Endothelial cell of umbilical vein (primary cell): ENCODE data around the gene FMN2. TPM values are rescaled to one million over a fixed set of nuclear protein-coding genes. Genes with fewer than 3 reads are reported as not detected.

Experiments
- BruUV-seq: library from RNA; stranded (reverse); fragments of 400-500 nt; replicated peaks from 2 replicates; lab custom pipeline; 2021; lab: Mats Ljungman, UMichigan
- CTCF ChIA-PET: fragments of 300-600, 350-600 bp; sonication (Branson Sonifier 250); formaldehyde crosslinking; loops from one replicate; lab custom pipeline; 2021; ENCODE audit warnings: antibody characterized with exemption, inconsistent platforms; lab: Charles Lee
- POLR2A ChIA-PET: fragments of 300-600, 350-600 bp; sonication (Branson Sonifier 250); formaldehyde crosslinking; loops from one replicate; lab custom pipeline; 2021; ENCODE audit warnings: antibody characterized with exemption, inconsistent platforms; lab: Charles Lee
- DNase-seq: peaks from one replicate; pipeline ENCODE4 v3.0.0-alpha.2; 2011; ENCODE audit warnings: low read depth, low spot score
- FAIRE-seq: peaks from 2 replicates; lab custom pipeline; 2011; peaks lifted over from hg19 to GRCh38; lab: Jason Lieb, UNC
- H2AFZ ChIP-seq: 2 replicates; pipeline ENCODE4 v1.6.0; 2012; ENCODE audit warnings: low read depth, low read length, control low read depth, inconsistent platforms
- H3K27ac ChIP-seq: 2 replicates; pipeline ENCODE4 v1.5.1; 2011; ENCODE audit warnings: low read depth, mild to moderate bottlenecking, control low read depth, low read length, moderate library complexity; ENCODE audit not compliant: insufficient read depth
- H3K27me3 ChIP-seq, 2 experiments: 2 replicates each; pipeline versions ENCODE4 v1.6.0 to v1.6.1; 2011; ENCODE audit warnings: low read length in 2 of 2, mixed read lengths in 1 of 2; ENCODE audit not compliant: control insufficient read depth in 2 of 2, insufficient read depth in 2 of 2
- H3K36me3 ChIP-seq, 2 experiments: 2 replicates in 1 of 2; 3 replicates in 1 of 2; pipeline ENCODE4 v1.5.1; 2011; ENCODE audit warnings: low read length in 2 of 2, mild to moderate bottlenecking in 1 of 2, moderate library complexity in 1 of 2; ENCODE audit not compliant: control insufficient read depth in 2 of 2, insufficient read depth in 2 of 2; ENCODE audit errors: extremely low read depth in 1 of 2
- H3K4me1 ChIP-seq: 3 replicates; pipeline ENCODE4 v1.5.1; 2011; ENCODE audit warnings: mild to moderate bottlenecking, low read length; ENCODE audit not compliant: control insufficient read depth, insufficient read depth; ENCODE audit errors: extremely low read depth
- H3K4me2 ChIP-seq: 2 replicates; pipeline ENCODE4 v1.6.1; 2011; ENCODE audit warnings: low read length, control low read depth, mixed read lengths; ENCODE audit not compliant: insufficient read depth
- H3K4me3 ChIP-seq, 3 experiments: fragments of 200-600 bp in 1 of 3; sonication (generic), shearing (Covaris generic) in 1 of 3; replicated peaks in 1 of 3; 2 replicates each; pipeline ENCODE4 v1.5.1; 2011 to 2016; ENCODE audit warnings: control low read depth in 3 of 3, low read length in 3 of 3, mild to moderate bottlenecking in 2 of 3, inconsistent platforms in 1 of 3, low read depth in 1 of 3, moderate library complexity in 1 of 3; ENCODE audit not compliant: insufficient read depth in 1 of 3
- H3K79me2 ChIP-seq: 2 replicates; pipeline ENCODE4 v1.6.0; 2012; ENCODE audit warnings: low read length, inconsistent platforms; ENCODE audit not compliant: control insufficient read depth, insufficient read depth
- H3K9ac ChIP-seq: replicated peaks from 2 replicates; pipeline ENCODE3; 2011; ENCODE audit warnings: low read length, control low read depth; ENCODE audit not compliant: insufficient read depth; ENCODE audit errors: extremely low read depth
- H3K9me1 ChIP-seq: replicated peaks from 3 replicates; pipeline ENCODE4 v1.6.0; 2011; ENCODE audit warnings: mild to moderate bottlenecking, low read length; ENCODE audit not compliant: control insufficient read depth, insufficient read depth; ENCODE audit errors: extremely low read depth
- H3K9me3 ChIP-seq: replicated peaks from 2 replicates; pipeline ENCODE4 v1.5.1; 2012; ENCODE audit warnings: low read length, inconsistent platforms; ENCODE audit not compliant: control insufficient read depth, insufficient read depth
- H4K20me1 ChIP-seq: replicated peaks from 2 replicates; pipeline ENCODE3; 2011; ENCODE audit warnings: mild to moderate bottlenecking, low read length; ENCODE audit not compliant: control insufficient read depth, insufficient read depth; ENCODE audit errors: extremely low read depth
- CTCF ChIP-seq, 2 donors: IDR thresholded peaks; 1 replicate in 1 of 2; 2 replicates in 1 of 2; pipeline ENCODE4 v1.5.1; 2011; ENCODE audit warnings: low read length in 2 of 2, mild to moderate bottlenecking in 2 of 2, moderate library complexity in 2 of 2, control low read depth in 1 of 2, inconsistent platforms in 1 of 2, low read depth in 1 of 2; ENCODE audit not compliant: insufficient read depth in 1 of 2; ENCODE audit errors: extremely low read depth in 1 of 2
- EZH2 ChIP-seq: IDR thresholded peaks from 2 replicates; pipeline ENCODE4 v1.6.1; 2012; ENCODE audit warnings: borderline replicate concordance, low read depth, mild to moderate bottlenecking, moderate library complexity, low read length, inconsistent platforms; ENCODE audit not compliant: severe bottlenecking
- FOS ChIP-seq: IDR thresholded peaks from 2 replicates; pipeline ENCODE4 v1.6.1; 2011; ENCODE audit warnings: mild to moderate bottlenecking, low read length, moderate library complexity, borderline replicate concordance; ENCODE audit not compliant: insufficient read depth
- GATA2 ChIP-seq: IDR thresholded peaks from 2 replicates; pipeline ENCODE4 v1.7.0; 2011; ENCODE audit warnings: low read depth, mild to moderate bottlenecking, moderate library complexity, mixed read lengths, low read length; ENCODE audit not compliant: insufficient read length, insufficient read depth
- JUN ChIP-seq: IDR thresholded peaks from 2 replicates; pipeline ENCODE4 v1.6.1; 2011; ENCODE audit warnings: borderline replicate concordance, low read depth; ENCODE audit not compliant: insufficient read length, insufficient read depth
- MAX ChIP-seq: IDR thresholded peaks from 2 replicates; pipeline ENCODE4 v1.6.1; 2011; ENCODE audit not compliant: insufficient read depth, insufficient read length
- MYC ChIP-seq: IDR thresholded peaks from one replicate; pipeline ENCODE4 v1.6.1; 2011; ENCODE audit warnings: mild to moderate bottlenecking, low read depth, low read length
- POLR2A ChIP-seq: IDR thresholded peaks from 2 replicates; pipeline ENCODE4 v1.6.1; 2012; ENCODE audit warnings: low read depth, mild to moderate bottlenecking, control low read depth, low read length
- POLR2AphosphoS5 ChIP-seq: IDR thresholded peaks from 2 replicates; pipeline ENCODE4 v1.6.1; 2012; ENCODE audit warnings: low read depth, mild to moderate bottlenecking, control low read depth, low read length, moderate library complexity; ENCODE audit not compliant: insufficient read depth
- dilution Hi-C: fragments of 300-500 bp; cut with MboI; formaldehyde crosslinking; loops from one replicate; pipeline ENCODE4 v1.15.0; 2019; ENCODE audit warnings: low sequenced_read_pairs; ENCODE audit not compliant: extremely low pct_ligation_motif_present
- intact Hi-C: fragments of 100-400 bp; cut with micrococcal nuclease; formaldehyde crosslinking; loops from one replicate; pipeline ENCODE4 v1.10.0; 2022
- polyA plus RNA-seq, 4 experiments: library from polyadenylated mRNA; depleted of rRNA in 3 of 4; stranded (reverse) in 3 of 4; unstranded in 1 of 4; fragments of >200 nt; gene quantifications; 2 replicates each; pipeline versions ENCODE4 v1.2.1 to v1.2.3, GENCODE V29; 2011 to 2012; ENCODE audit warnings: missing spikeins in 1 of 4
- total RNA-seq: library from RNA; stranded (reverse); gene quantifications from 2 replicates; pipeline ENCODE4 v1.2.3, GENCODE V29; 2021

FMN2 gene
- total and polyA plus RNA-seq, 2 donors (not counting 3 experiments of a cell fraction or from before 2014, with no cell fraction given): not detected

- no peaks in the 10 kb centered on the region for H3K4me1 ChIP-seq
- no peaks in the 10 kb centered on the region for H3K9me1 ChIP-seq
- DNase-seq (no peak), FAIRE-seq (no peak)
- H3K9ac ChIP-seq: no peak overlapping the region
- no peak for TF ChIP-seq MAX
- TF ChIP-seq MYC: no peak
- TF ChIP-seq JUN: no peak
- no peak for TF ChIP-seq GATA2
- TF ChIP-seq FOS: no peak
- TF ChIP-seq EZH2: no peak
- TF ChIP-seq POLR2A: no peak
- TF ChIP-seq POLR2AphosphoS5: no peak
- no peak for TF ChIP-seq CTCF (IDR thresholded peaks at IDR 0.05; ENCODE audit: extremely low read depth in 1 of 2, insufficient read depth in 1 of 2, low read depth in 1 of 2, low read length in 2 of 2)
- no peak overlapping the region for H2AFZ ChIP-seq
- dilution Hi-C loops (no loop called here), intact Hi-C loops (no loop called here)
- H4K20me1 ChIP-seq: no peaks in the 10 kb centered on the region
- H3K36me3 ChIP-seq: no peaks in the 10 kb centered on the region
- BruUV-seq: no TSS peak
- H3K79me2 ChIP-seq: no peaks in the 10 kb centered on the region
- H3K9me3 ChIP-seq: peaks cover 1% of the 10 kb centered on the region
- no peak overlapping the region for H3K4me3 ChIP-seq
- ChIA-PET CTCF (no interaction called here), POLR2A (no interaction called here)
- H3K27me3 ChIP-seq: no peaks in the 10 kb centered on the region
- H3K27ac ChIP-seq: no peak overlapping the region
- H3K4me2 ChIP-seq: no peak overlapping the region
These were observed 293.9 kb downstream of the FMN2 start for GRCh38 chr1:240385551-240385950.
